OCI-LY3 (cell line): Measurements from ENCODE around the gene SH2D4B.

Experiments
- CTCF ChIP-seq: fragments of 200-600, 300-600 bp; sonication (generic); IDR thresholded peaks from 2 replicates; pipeline ENCODE4 v1.5.1; 2014; ENCODE audit warnings: antibody characterized with exemption, low read length, low read depth
- EZH2phosphoT487 ChIP-seq: fragments of 200-600 bp; shearing (Covaris generic); IDR thresholded peaks from 2 replicates; pipeline ENCODE4 v1.6.1; 2018; ENCODE audit warnings: antibody characterized with exemption, mixed run types, low read depth

GRCh38 chr10:80542652-80543318 is 5.1 kb downstream of the SH2D4B start:
- no peak for TF ChIP-seq CTCF
- no peak for TF ChIP-seq EZH2phosphoT487
